ENCODE results near the gene C2CD5.
"Not testable (repeated sequence)": the region's sequence is repeated elsewhere in the genome, so short reads cannot be mapped to it uniquely, and the experiment has no call there.

The C2CD5 gene

GRCh38 chr12:22477166-22477893 lies 67.0 kb downstream of the C2CD5 start:
- DNase-seq, result no peak

GRCh38 chr12:22476133-22476532 lies 68.2 kb downstream of the C2CD5 start:
- no peak for DNase-seq

- no peak for DNase-seq
Measured at GRCh38 chr12:22474970-22475720, 69.2 kb downstream of the C2CD5 start.

- no peak for DNase-seq
Measured at GRCh38 chr12:22473212-22473611, 71.1 kb downstream of the C2CD5 start.

GRCh38 chr12:22467190-22467589 lies 77.2 kb downstream of the C2CD5 start:
- DNase-seq, result no peak

- DNase-seq, result no peak
Measured at GRCh38 chr12:22463306-22463705, 81.0 kb downstream of the C2CD5 start.

GRCh38 chr12:22461786-22462185 lies 82.6 kb downstream of the C2CD5 start:
- no peak for DNase-seq

GRCh38 chr12:22459838-22460490 lies 84.4 kb downstream of the C2CD5 start:
- DNase-seq, result no peak

- no peak for DNase-seq
Measured at GRCh38 chr12:22458298-22458937, 85.9 kb downstream of the C2CD5 start.

GRCh38 chr12:22457085-22457484 lies 87.3 kb downstream of the C2CD5 start:
- no peak for DNase-seq

- no peak for DNase-seq
Measured at GRCh38 chr12:22453511-22453910, 90.8 kb downstream of the C2CD5 start.

- no peak for DNase-seq
Measured at GRCh38 chr12:22447223-22447622, 97.1 kb downstream of the C2CD5 start.

- not testable (repeated sequence) for DNase-seq
Measured at GRCh38 chr12:22444317-22444665, 100.1 kb downstream of the C2CD5 start.

GRCh38 chr12:22443379-22444316 lies 100.7 kb downstream of the C2CD5 start:
- DNase-seq, result peak; percentile 39

GRCh38 chr12:22437031-22437806 lies 107.1 kb downstream of the C2CD5 start:
- no peak for DNase-seq

GRCh38 chr12:22435583-22435982 lies 108.8 kb downstream of the C2CD5 start:
- DNase-seq, result no peak

- no peak for DNase-seq
Measured at GRCh38 chr12:22431693-22432251, 112.6 kb downstream of the C2CD5 start.

- DNase-seq, result no peak
Measured at GRCh38 chr12:22416801-22417200, 127.5 kb downstream of the C2CD5 start.

GRCh38 chr12:22415342-22416309 lies 128.7 kb downstream of the C2CD5 start:
- no peak for DNase-seq

GRCh38 chr12:22414742-22415141 lies 129.6 kb downstream of the C2CD5 start:
- no peak for DNase-seq
